SH-SY5Y (cell line): ENCODE data around the gene LTN1.

Source experiments
- GATA2 ChIP-seq: IDR thresholded peaks from 2 replicates; pipeline ENCODE4 v1.6.1; 2011; ENCODE audit warnings: mild to moderate bottlenecking, low read depth, low read length
- GATA3 ChIP-seq: IDR thresholded peaks from 2 replicates; pipeline ENCODE4 v1.6.1; 2011; ENCODE audit warnings: low read depth, mild to moderate bottlenecking, low read length, moderate library complexity

Gene LTN1

GRCh38 chr21:28992526-28993292 is at the start of gene LTN1:
Gene LTN1 (minus strand): TSS chr21:28992877. CDS start chr21:28992805, 72 bp downstream.
- TF ChIP-seq GATA2 (no peak; the same call in 1 of the 2 replicates), GATA3 (no peak)

GRCh38 chr21:29034678-29035077 is 42.0 kb upstream of the LTN1 start:
- TF ChIP-seq GATA2 (no peak), GATA3 (no peak)

GRCh38 chr21:29033871-29034270 is 41.2 kb upstream of the LTN1 start:
- TF ChIP-seq GATA2 (no peak), GATA3 (no peak)

- TF ChIP-seq GATA2, result no peak
- no peak for TF ChIP-seq GATA3
Observed at GRCh38 chr21:29033301-29033700, 40.6 kb upstream of the LTN1 start.

- TF ChIP-seq GATA2 (no peak), GATA3 (no peak)
Observed at GRCh38 chr21:29030909-29031308, 38.2 kb upstream of the LTN1 start.

- TF ChIP-seq GATA2 (no peak), GATA3 (no peak)
Observed at GRCh38 chr21:29029524-29029923, 36.8 kb upstream of the LTN1 start.

GRCh38 chr21:29025328-29025713 is 32.6 kb upstream of the LTN1 start:
- TF ChIP-seq GATA2 (no peak), GATA3 (no peak)

- TF ChIP-seq GATA3, result no peak
- no peak for TF ChIP-seq GATA2
Observed at GRCh38 chr21:29024474-29025327, 32.0 kb upstream of the LTN1 start, which contains the start of gene USP16. Gene USP16 (plus strand): TSS chr21:29024668. CDS start chr21:29027914, 3,246 bp downstream.

GRCh38 chr21:29022166-29022565 is 29.5 kb upstream of the LTN1 start:
- TF ChIP-seq GATA2 (no peak), GATA3 (no peak)

GRCh38 chr21:29018540-29018939 is 25.9 kb upstream of the LTN1 start:
- TF ChIP-seq GATA2, result 0 out of 2 replicates have a peak, but pooled peaks have one; percentile 6
- no peak for TF ChIP-seq GATA3

- TF ChIP-seq GATA3, result no peak
- TF ChIP-seq GATA2, result no peak
Observed at GRCh38 chr21:29017639-29018237, 25.1 kb upstream of the LTN1 start.

GRCh38 chr21:29008367-29008766 is 15.7 kb upstream of the LTN1 start:
- TF ChIP-seq GATA3, result no peak
- no peak for TF ChIP-seq GATA2

GRCh38 chr21:29007810-29008209 is 15.1 kb upstream of the LTN1 start:
- TF ChIP-seq GATA3, result no peak
- TF ChIP-seq GATA2, result no peak

- no peak for TF ChIP-seq GATA3
- TF ChIP-seq GATA2, result no peak
Observed at GRCh38 chr21:29007135-29007534, 14.5 kb upstream of the LTN1 start.
